Nephron (organoid): ENCODE measurements around the gene EPB41.
"Not testable (repeated sequence)": the region's sequence is repeated elsewhere in the genome, so short reads cannot be mapped to it uniquely, and the experiment has no call there.

Source experiments
- H3K27ac Mint-ChIP-seq, 3 experiments: 2 replicates each; pipeline ENCODE4 v1.8.0; 2020; ENCODE audit warnings: mixed read lengths in 3 of 3, mild to moderate bottlenecking in 2 of 3, moderate library complexity in 1 of 3
- H3K27me3 Mint-ChIP-seq: 2 replicates; pipeline ENCODE4 v1.8.0; 2021; ENCODE audit warnings: low read depth, mild to moderate bottlenecking, moderate library complexity, mixed read lengths
- H3K36me3 Mint-ChIP-seq: 2 replicates; pipeline ENCODE4 v1.8.0; 2020; ENCODE audit warnings: low read depth, mixed read lengths
- H3K4me1 Mint-ChIP-seq: 2 replicates; pipeline ENCODE4 v1.8.0; 2020; ENCODE audit warnings: mixed read lengths
- H3K4me3 Mint-ChIP-seq, 3 experiments: 2 replicates each; pipeline ENCODE4 v1.8.0; 2020; ENCODE audit warnings: mild to moderate bottlenecking in 3 of 3, mixed read lengths in 3 of 3, moderate library complexity in 2 of 3
- H3K9me3 Mint-ChIP-seq: 2 replicates; pipeline ENCODE4 v1.8.0; 2020; ENCODE audit warnings: mixed read lengths
- TF ChIP-seq, protein P1 (sequence below), 3 experiments: fragments of 200-600 bp; sonication (generic); IDR thresholded peaks; one replicate each; pipeline ENCODE4 v1.5.0; 2021; ENCODE audit warnings: antibody characterized with exemption in 3 of 3; ENCODE audit not compliant: unreplicated experiment in 3 of 3

The EPB41 gene

DNA sequence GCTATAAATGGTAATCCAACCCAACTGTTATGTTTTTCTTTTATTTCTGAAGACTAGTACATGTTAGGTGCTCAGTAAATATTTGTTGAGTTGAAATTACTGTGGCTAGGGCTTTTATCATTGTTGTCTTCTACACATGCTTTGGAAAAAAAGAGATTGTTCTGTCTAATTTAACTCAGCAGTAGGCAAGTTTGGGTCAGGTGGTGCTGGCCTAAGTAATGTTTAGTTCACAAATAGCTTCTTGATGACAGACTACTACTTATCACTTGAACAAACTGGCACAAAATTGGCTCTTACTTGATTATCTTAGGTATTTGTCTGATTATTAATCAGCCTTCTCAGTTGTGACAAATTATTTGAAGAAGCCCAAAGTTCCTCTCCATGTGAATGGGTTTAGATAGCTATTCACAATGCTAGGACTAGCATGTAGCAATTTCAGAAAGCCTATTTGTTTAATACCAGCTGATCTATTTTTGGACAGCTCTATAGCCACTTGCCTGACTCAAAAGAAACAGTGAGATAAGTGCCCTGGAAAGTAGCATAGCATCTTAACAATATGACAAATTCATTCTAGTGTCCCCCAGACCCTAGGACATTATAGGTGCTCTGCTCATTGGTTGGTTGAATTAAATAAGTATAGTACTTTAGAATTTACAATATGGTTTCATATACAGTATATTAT is 176.7 kb downstream of the EPB41 start:
- H3K27ac Mint-ChIP-seq = no peak overlapping the region
- no peaks in the 10 kb centered on the region for H3K9me3 Mint-ChIP-seq
- H3K27me3 Mint-ChIP-seq = no peaks in the 10 kb centered on the region
- H3K4me3 Mint-ChIP-seq = no peak overlapping the region
- TF ChIP-seq, protein P1, sequence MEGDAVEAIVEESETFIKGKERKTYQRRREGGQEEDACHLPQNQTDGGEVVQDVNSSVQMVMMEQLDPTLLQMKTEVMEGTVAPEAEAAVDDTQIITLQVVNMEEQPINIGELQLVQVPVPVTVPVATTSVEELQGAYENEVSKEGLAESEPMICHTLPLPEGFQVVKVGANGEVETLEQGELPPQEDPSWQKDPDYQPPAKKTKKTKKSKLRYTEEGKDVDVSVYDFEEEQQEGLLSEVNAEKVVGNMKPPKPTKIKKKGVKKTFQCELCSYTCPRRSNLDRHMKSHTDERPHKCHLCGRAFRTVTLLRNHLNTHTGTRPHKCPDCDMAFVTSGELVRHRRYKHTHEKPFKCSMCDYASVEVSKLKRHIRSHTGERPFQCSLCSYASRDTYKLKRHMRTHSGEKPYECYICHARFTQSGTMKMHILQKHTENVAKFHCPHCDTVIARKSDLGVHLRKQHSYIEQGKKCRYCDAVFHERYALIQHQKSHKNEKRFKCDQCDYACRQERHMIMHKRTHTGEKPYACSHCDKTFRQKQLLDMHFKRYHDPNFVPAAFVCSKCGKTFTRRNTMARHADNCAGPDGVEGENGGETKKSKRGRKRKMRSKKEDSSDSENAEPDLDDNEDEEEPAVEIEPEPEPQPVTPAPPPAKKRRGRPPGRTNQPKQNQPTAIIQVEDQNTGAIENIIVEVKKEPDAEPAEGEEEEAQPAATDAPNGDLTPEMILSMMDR (IDR thresholded peaks at IDR 0.05; ENCODE audit: unreplicated experiment in 3 of 3) = no peak
- peaks cover 40% of the 10 kb centered on the region for H3K36me3 Mint-ChIP-seq
- peaks cover 3% of the 10 kb centered on the region for H3K4me1 Mint-ChIP-seq

DNA sequence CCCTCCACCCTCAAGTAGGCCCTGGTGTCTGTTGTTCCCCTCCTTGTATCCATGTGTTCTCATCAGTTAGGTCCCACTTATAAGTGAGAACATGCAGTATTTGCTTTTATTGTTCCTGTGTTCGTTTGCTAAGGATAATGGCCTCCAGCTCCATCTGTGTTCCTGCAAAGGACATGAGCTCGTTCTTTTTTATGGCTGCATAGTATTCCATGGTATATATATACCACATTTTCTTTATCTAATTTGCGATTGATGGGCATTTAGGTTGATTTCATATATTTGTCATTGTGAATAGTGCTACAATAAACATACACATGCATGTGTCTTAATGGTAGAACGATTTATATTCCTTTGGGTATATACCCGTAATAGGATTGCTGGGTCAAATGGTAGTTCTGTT is 178.3 kb downstream of the EPB41 start:
- H3K4me3 Mint-ChIP-seq, H3K27me3 Mint-ChIP-seq, H3K9me3 Mint-ChIP-seq, H3K27ac Mint-ChIP-seq: not testable (repeated sequence)
- H3K4me1 Mint-ChIP-seq = peaks cover 10% of the 10 kb centered on the region
- peaks cover 43% of the 10 kb centered on the region for H3K36me3 Mint-ChIP-seq

DNA sequence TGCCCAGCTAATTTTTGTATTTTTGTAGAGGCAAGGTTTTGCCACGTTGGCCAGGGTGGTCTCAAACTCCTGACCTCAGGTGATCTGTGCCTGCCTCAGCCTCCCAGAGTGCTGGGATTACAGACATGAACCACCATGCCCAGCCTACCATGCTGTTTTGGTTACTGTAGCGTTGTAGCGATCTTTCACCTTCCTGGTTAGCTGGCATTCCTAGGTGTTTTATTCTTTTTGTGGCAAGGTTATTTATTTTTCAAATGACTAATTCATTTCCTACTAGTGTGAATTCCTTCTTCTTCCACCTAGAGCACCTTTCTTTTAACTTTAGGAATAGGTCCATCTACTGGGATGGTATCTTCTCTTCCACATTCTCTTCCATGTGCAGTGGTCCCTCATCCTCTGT is 180.1 kb downstream of the EPB41 start:
- Mint-ChIP-seq H3K36me3 (peaks cover 46% of the 10 kb centered on the region), H3K27me3 (no peaks in the 10 kb centered on the region), H3K27ac (no peak overlapping the region), H3K4me3 (no peak overlapping the region), H3K9me3 (no peaks in the 10 kb centered on the region), H3K4me1 (peaks cover 10% of the 10 kb centered on the region)
- TF ChIP-seq, protein P1 (IDR thresholded peaks at IDR 0.05; ENCODE audit: unreplicated experiment in 3 of 3) = no peak

DNA sequence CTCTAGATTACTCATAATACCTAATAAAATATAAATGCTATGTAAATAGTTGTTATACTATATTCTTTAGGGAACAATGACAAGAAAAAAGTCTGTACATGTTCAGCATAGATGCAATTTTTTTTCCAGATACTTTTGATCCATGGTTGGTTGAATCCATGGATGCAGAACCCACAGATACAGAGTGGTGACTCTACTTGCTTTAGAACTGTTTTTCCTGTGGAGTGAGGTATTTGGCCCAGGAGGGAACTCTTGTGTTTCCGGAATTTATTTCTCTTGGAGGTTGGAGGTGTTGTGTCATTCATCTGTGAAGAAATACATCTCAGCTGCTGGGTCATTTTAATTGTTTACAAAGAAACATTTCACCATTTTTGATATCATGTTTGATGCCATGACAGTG is 180.6 kb downstream of the EPB41 start:
- TF ChIP-seq, protein P1 (IDR thresholded peaks at IDR 0.05; ENCODE audit: unreplicated experiment in 3 of 3) = no peak
- no peak overlapping the region for H3K4me3 Mint-ChIP-seq
- H3K4me1 Mint-ChIP-seq = peaks cover 10% of the 10 kb centered on the region
- H3K27me3 Mint-ChIP-seq = no peaks in the 10 kb centered on the region
- H3K27ac Mint-ChIP-seq = no peak overlapping the region
- no peaks in the 10 kb centered on the region for H3K9me3 Mint-ChIP-seq
- peaks cover 46% of the 10 kb centered on the region for H3K36me3 Mint-ChIP-seq

DNA sequence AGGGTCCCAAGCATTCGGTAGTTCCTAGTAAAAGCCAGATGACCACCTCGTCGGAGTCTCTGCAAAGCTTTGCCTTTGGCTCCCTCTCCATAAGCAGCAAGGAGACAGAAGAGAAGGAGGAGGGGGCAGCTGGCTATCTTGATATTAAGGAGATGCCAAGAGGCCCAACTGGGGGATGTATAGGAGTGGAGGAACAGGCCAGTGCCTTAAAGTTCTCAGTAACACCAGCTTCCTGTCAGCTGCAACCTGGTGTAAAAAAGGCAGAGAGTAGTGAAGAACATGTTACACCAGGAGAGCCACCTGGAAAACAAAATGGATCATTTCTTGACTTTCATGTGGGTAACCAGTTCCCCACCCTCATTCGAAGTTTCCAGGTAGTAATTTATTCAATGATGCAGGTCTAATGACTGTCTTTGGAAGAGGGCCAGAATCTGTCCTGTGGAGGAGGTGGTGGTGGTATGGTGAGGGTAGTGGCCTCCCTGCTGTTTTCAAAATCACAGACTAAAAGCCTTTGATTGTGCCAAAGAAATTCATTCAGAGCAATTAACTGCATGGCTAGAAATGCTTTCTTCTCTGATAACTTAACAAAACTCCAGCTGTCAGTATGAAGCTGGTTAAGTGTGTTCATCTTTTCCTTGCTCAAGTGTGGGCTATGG is 182.0 kb downstream of the EPB41 start:
- H3K27ac Mint-ChIP-seq = peak overlapping the region; percentile 12 to 24 (median 18)
- H3K27me3 Mint-ChIP-seq = no peaks in the 10 kb centered on the region
- TF ChIP-seq, protein P1 (IDR thresholded peaks at IDR 0.05; ENCODE audit: unreplicated experiment in 3 of 3) = no peak
- H3K36me3 Mint-ChIP-seq = peaks cover 45% of the 10 kb centered on the region
- H3K4me1 Mint-ChIP-seq = peaks cover 10% of the 10 kb centered on the region
- no peak overlapping the region for H3K4me3 Mint-ChIP-seq
- H3K9me3 Mint-ChIP-seq = no peaks in the 10 kb centered on the region

DNA sequence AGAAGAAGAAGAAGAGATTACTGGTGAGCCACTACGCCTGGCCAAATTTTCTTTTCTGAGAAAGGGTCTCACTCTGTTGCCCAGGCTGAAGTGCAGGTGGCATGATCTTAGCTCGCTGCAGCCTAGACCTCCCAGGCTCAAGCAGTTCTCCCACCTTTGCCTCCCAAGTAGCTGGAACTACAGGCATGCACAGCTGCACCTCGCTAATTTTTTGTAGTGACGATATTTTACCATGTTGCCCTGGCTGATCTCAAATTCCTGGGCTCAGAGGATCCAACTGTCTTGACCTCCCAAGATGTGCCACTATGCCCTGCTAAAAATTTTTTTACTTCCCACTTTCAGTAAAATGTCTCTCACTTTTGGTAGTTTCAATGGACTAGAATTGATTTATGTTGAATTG is 184.9 kb downstream of the EPB41 start:
- TF ChIP-seq, protein P1 (IDR thresholded peaks at IDR 0.05; ENCODE audit: unreplicated experiment in 3 of 3) = no peak
- Mint-ChIP-seq H3K9me3 (no peaks in the 10 kb centered on the region), H3K4me1 (peaks cover 10% of the 10 kb centered on the region), H3K4me3 (no peak overlapping the region), H3K27me3 (no peaks in the 10 kb centered on the region), H3K27ac (no peak overlapping the region), H3K36me3 (peaks cover 38% of the 10 kb centered on the region)
